H9 (cell line): Measurements from ENCODE around the gene FMN1. TPM values are rescaled to one million over a fixed set of nuclear protein-coding genes. Genes with fewer than 3 reads are reported as not detected.

Experiments
- DNase-seq: peaks from one replicate; pipeline ENCODE4 v3.0.0-alpha.2; 2017
- H2AFZ ChIP-seq: one replicate; pipeline ENCODE4 v1.6.1; 2013; ENCODE audit warnings: mild to moderate bottlenecking, low read length, control low read depth, moderate library complexity
- H2AK5ac ChIP-seq: 2 replicates; pipeline ENCODE4 v1.6.1; 2013; ENCODE audit warnings: low read length, control low read depth, mixed read lengths; ENCODE audit not compliant: insufficient read length
- H2BK120ac ChIP-seq: one replicate; pipeline ENCODE4 v1.6.1; 2013; ENCODE audit warnings: low read depth, mild to moderate bottlenecking, low read length, control low read depth, inconsistent platforms; ENCODE audit not compliant: poor library complexity, severe bottlenecking
- H2BK12ac ChIP-seq: 2 replicates; pipeline ENCODE4 v1.6.1; 2013; ENCODE audit warnings: low read length, control low read depth, mixed read lengths, low read depth; ENCODE audit not compliant: insufficient read length
- H2BK15ac ChIP-seq: 2 replicates; pipeline ENCODE4 v1.6.1; 2013; ENCODE audit warnings: low read depth, low read length, control low read depth
- H2BK20ac ChIP-seq: one replicate; pipeline ENCODE4 v1.6.1; 2013; ENCODE audit warnings: low read depth, mild to moderate bottlenecking, low read length, control low read depth, inconsistent platforms; ENCODE audit not compliant: poor library complexity, severe bottlenecking
- H2BK5ac ChIP-seq: 2 replicates; pipeline ENCODE4 v1.6.1; 2013; ENCODE audit warnings: low read length, control low read depth, mixed read lengths; ENCODE audit not compliant: insufficient read length
- H3K14ac ChIP-seq: 2 replicates; pipeline ENCODE4 v1.6.1; 2013; ENCODE audit warnings: low read length, control low read depth; ENCODE audit not compliant: insufficient read depth
- H3K18ac ChIP-seq: 2 replicates; pipeline ENCODE4 v1.6.1; 2013; ENCODE audit warnings: low read depth, mild to moderate bottlenecking, mixed read lengths, low read length, control low read depth; ENCODE audit not compliant: insufficient read length
- H3K23ac ChIP-seq: 2 replicates; pipeline ENCODE4 v1.6.1; 2013; ENCODE audit warnings: low read length, control low read depth, mixed read lengths, low read depth; ENCODE audit not compliant: insufficient read length
- H3K23me2 ChIP-seq: 2 replicates; pipeline ENCODE4 v1.6.1; 2013; ENCODE audit warnings: low read depth, mild to moderate bottlenecking, mixed read lengths, low read length, control low read depth; ENCODE audit not compliant: insufficient read length, poor library complexity, severe bottlenecking
- H3K27ac ChIP-seq: 2 replicates; pipeline ENCODE4 v1.5.1; 2013; ENCODE audit warnings: low read length, control low read depth, mixed read lengths, low read depth; ENCODE audit not compliant: insufficient read length
- H3K27me3 ChIP-seq: 2 replicates; pipeline ENCODE4 v1.6.1; 2013; ENCODE audit warnings: low read length, control low read depth, inconsistent platforms; ENCODE audit not compliant: insufficient read depth
- H3K4ac ChIP-seq: 2 replicates; pipeline ENCODE4 v1.6.1; 2013; ENCODE audit warnings: low read depth, mild to moderate bottlenecking, control low read depth, inconsistent platforms, low read length, moderate library complexity
- H3K4me1 ChIP-seq: 2 replicates; pipeline ENCODE4 v1.6.1; 2013; ENCODE audit warnings: low read length, control low read depth, inconsistent platforms; ENCODE audit not compliant: insufficient read depth
- H3K4me2 ChIP-seq: 2 replicates; pipeline ENCODE4 v1.6.1; 2013; ENCODE audit warnings: low read length, control low read depth, mixed read lengths; ENCODE audit not compliant: insufficient read length, insufficient read depth
- H3K56ac ChIP-seq: 2 replicates; pipeline ENCODE4 v1.6.1; 2013; ENCODE audit warnings: low read depth, mild to moderate bottlenecking, mixed read lengths, low read length, control low read depth; ENCODE audit not compliant: insufficient read length
- H3K79me1 ChIP-seq: 2 replicates; pipeline ENCODE4 v1.6.1; 2013; ENCODE audit warnings: low read depth, mild to moderate bottlenecking, moderate library complexity, low read length, control low read depth, inconsistent platforms; ENCODE audit not compliant: insufficient read depth, poor library complexity, severe bottlenecking
- H3K79me2 ChIP-seq: 2 replicates; pipeline ENCODE4 v1.6.1; 2013; ENCODE audit warnings: low read length, control low read depth, inconsistent platforms; ENCODE audit not compliant: insufficient read depth
- H3K9ac ChIP-seq: 2 replicates; pipeline ENCODE4 v1.6.1; 2013; ENCODE audit warnings: low read length, control low read depth, mixed read lengths; ENCODE audit not compliant: insufficient read length; ENCODE audit errors: extremely low read depth
- H3K9me3 ChIP-seq: one replicate; pipeline ENCODE4 v1.6.1; 2013; ENCODE audit warnings: low read depth, low read length, inconsistent platforms; ENCODE audit not compliant: control insufficient read depth
- H3T11ph ChIP-seq: one replicate; pipeline ENCODE4 v1.6.1; 2013; ENCODE audit warnings: mild to moderate bottlenecking, low read length, control low read depth, inconsistent platforms
- H4K20me1 ChIP-seq: one replicate; pipeline ENCODE4 v1.6.1; 2013; ENCODE audit not compliant: control insufficient read depth, insufficient read length, insufficient read depth
- H4K5ac ChIP-seq: 2 replicates; pipeline ENCODE4 v1.6.1; 2013; ENCODE audit warnings: low read depth, mild to moderate bottlenecking, mixed read lengths, low read length, control low read depth; ENCODE audit not compliant: insufficient read length
- H4K8ac ChIP-seq: replicated peaks from 2 replicates; pipeline ENCODE4 v1.6.1; 2013; ENCODE audit warnings: low read length, control low read depth, mixed read lengths, low read depth; ENCODE audit not compliant: insufficient read length
- H4K91ac ChIP-seq: 2 replicates; pipeline ENCODE4 v1.6.1; 2013; ENCODE audit warnings: low read depth, mild to moderate bottlenecking, moderate library complexity, mixed read lengths, low read length, control low read depth; ENCODE audit not compliant: insufficient read length
- H3K27ac Mint-ChIP-seq, 3 experiments: 2 replicates in 2 of 3; 3 replicates in 1 of 3; pipeline ENCODE4 v1.8.0; 2020 to 2021; ENCODE audit warnings: mixed read lengths in 3 of 3, mild to moderate bottlenecking in 1 of 3, moderate library complexity in 1 of 3
- H3K27me3 Mint-ChIP-seq: 2 replicates; pipeline ENCODE4 v1.8.0; 2021; ENCODE audit warnings: low read depth, mild to moderate bottlenecking, moderate library complexity, mixed read lengths
- H3K36me3 Mint-ChIP-seq, 3 experiments: 2 replicates in 2 of 3; 3 replicates in 1 of 3; pipeline ENCODE4 v1.8.0; 2020 to 2021; ENCODE audit warnings: low read depth in 3 of 3, mixed read lengths in 3 of 3; ENCODE audit not compliant: insufficient read depth in 1 of 3
- H3K4me1 Mint-ChIP-seq, 2 experiments: 2 replicates each; pipeline ENCODE4 v1.8.0; 2020; ENCODE audit warnings: mixed read lengths in 2 of 2
- H3K4me3 Mint-ChIP-seq, 2 experiments: 2 replicates in 1 of 2; 3 replicates in 1 of 2; pipeline ENCODE4 v1.8.0; 2020 to 2021; ENCODE audit warnings: mild to moderate bottlenecking in 2 of 2, mixed read lengths in 2 of 2, moderate library complexity in 1 of 2
- H3K9me3 Mint-ChIP-seq, 2 experiments: 2 replicates in 1 of 2; 3 replicates in 1 of 2; pipeline ENCODE4 v1.8.0; 2020; ENCODE audit warnings: mild to moderate bottlenecking in 2 of 2, mixed read lengths in 2 of 2, moderate library complexity in 1 of 2
- WGBS: extraction: QIAGEN DNeasy Blood & Tissue Kit; methylation state at CpG from one replicate; pipeline ENCODE4 v1.1.7; 2013; ENCODE audit warnings: missing lambda C conversion rate, low lambda C conversion rate, mixed read lengths; ENCODE audit not compliant: insufficient read length; ENCODE audit errors: extremely low coverage; 5-methylcytosine and 5-hydroxymethylcytosine counted together
- total RNA-seq: library from RNA; stranded (reverse); gene quantifications from 2 replicates; pipeline ENCODE4 v1.2.1, GENCODE V29; 2021
- TF ChIP-seq, protein P1 (sequence below): fragments of 200-600 bp; sonication (generic); conservative IDR thresholded peaks from 3 replicates; pipeline ENCODE4 v1.8.0; 2021; ENCODE audit warnings: antibody characterized with exemption, mild to moderate bottlenecking

Gene FMN1
- total RNA-seq, 1 experiment from 2014 or later: 1.9 TPM

DNA sequence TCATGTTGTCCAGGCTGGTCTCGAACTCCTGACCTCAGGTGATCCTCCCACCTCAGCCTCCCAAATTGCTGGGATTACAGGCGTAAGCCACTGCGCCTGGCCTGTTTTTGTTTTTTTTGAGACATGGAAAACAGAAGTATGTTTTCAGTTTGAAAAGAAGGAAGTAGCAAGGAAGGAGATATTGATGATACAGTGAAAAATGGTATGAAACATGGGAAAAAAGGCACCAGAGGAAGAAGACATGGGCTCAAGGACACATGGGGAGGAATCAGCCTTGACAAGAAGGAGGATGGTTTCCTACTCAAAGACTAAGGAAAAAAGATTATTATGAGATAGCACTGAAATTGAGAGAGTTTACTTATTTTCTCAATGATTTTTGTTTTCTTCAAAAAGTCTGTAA, 30.7 kb downstream of the FMN1 start:
- no CpG with 5 or more reads among the region's 3 CpGs for WGBS
- H3K79me1 ChIP-seq: no peaks in the 10 kb centered on the region

More for the DNA sequence above, 30.7 kb downstream of the FMN1 start:
- Histone ChIP-seq H4K20me1 (no peaks in the 10 kb centered on the region), H3K14ac (no peak overlapping the region), H3K27ac (no peak overlapping the region), H2BK12ac (no peak overlapping the region), H2BK15ac (no peak overlapping the region), H2AK5ac (no peak overlapping the region), H2BK20ac (no peak overlapping the region), H3K9ac (no peak overlapping the region), H3K23me2 (no peaks in the 10 kb centered on the region), H3K4ac (no peak overlapping the region), H2AFZ (no peak overlapping the region), H4K5ac (no peak overlapping the region), H3K79me2 (no peaks in the 10 kb centered on the region), H4K8ac (no peak overlapping the region), H3K23ac (no peak overlapping the region), H2BK120ac (no peak overlapping the region), H3K4me1 (no peaks in the 10 kb centered on the region), H3K9me3 (no peaks in the 10 kb centered on the region), H2BK5ac (no peak overlapping the region), H3K27me3 (no peaks in the 10 kb centered on the region), H3K4me2 (no peak overlapping the region), H4K91ac (no peak overlapping the region), H3K56ac (no peak overlapping the region), H3K18ac (no peak overlapping the region), H3T11ph (no peak overlapping the region)
- no peak overlapping the region; a peak in 1 of 7 replicates for H3K27ac Mint-ChIP-seq
- TF ChIP-seq, protein P1, sequence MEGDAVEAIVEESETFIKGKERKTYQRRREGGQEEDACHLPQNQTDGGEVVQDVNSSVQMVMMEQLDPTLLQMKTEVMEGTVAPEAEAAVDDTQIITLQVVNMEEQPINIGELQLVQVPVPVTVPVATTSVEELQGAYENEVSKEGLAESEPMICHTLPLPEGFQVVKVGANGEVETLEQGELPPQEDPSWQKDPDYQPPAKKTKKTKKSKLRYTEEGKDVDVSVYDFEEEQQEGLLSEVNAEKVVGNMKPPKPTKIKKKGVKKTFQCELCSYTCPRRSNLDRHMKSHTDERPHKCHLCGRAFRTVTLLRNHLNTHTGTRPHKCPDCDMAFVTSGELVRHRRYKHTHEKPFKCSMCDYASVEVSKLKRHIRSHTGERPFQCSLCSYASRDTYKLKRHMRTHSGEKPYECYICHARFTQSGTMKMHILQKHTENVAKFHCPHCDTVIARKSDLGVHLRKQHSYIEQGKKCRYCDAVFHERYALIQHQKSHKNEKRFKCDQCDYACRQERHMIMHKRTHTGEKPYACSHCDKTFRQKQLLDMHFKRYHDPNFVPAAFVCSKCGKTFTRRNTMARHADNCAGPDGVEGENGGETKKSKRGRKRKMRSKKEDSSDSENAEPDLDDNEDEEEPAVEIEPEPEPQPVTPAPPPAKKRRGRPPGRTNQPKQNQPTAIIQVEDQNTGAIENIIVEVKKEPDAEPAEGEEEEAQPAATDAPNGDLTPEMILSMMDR: no peak
- no peak for DNase-seq
- H3K4me3 Mint-ChIP-seq: no peak overlapping the region
- no peaks in the 10 kb centered on the region for H3K27me3 Mint-ChIP-seq
- H3K9me3 Mint-ChIP-seq: no peaks in the 10 kb centered on the region
- no peaks in the 10 kb centered on the region for H3K36me3 Mint-ChIP-seq
- H3K4me1 Mint-ChIP-seq: no peaks in the 10 kb centered on the region
